Neural progenitor cell (in vitro differentiated cells): Measurements from ENCODE around the gene TSPAN4. TPM values are rescaled to one million over a fixed set of nuclear protein-coding genes. Genes with fewer than 3 reads are reported as not detected.

ENCODE experiments used
- DNase-seq: peaks from one replicate; pipeline ENCODE4 v3.0.0-alpha.2; 2016; ENCODE audit warnings: low spot score
- H2AFZ ChIP-seq: fragments of 200-600 bp; sonication (generic); replicated peaks from 2 replicates; pipeline ENCODE4 v1.6.1; 2016; ENCODE audit warnings: antibody characterized with exemption
- H3F3A ChIP-seq: fragments of 200-600 bp; sonication (generic); 2 replicates; pipeline ENCODE4 v1.6.1; 2016; ENCODE audit warnings: antibody characterized with exemption, low read depth
- H3K27ac ChIP-seq: fragments of 200-600 bp; sonication (generic); 2 replicates; pipeline ENCODE4 v1.5.1; 2016; ENCODE audit warnings: mild to moderate bottlenecking
- H3K27me3 ChIP-seq: fragments of 200-600 bp; sonication (generic); 2 replicates; pipeline ENCODE4 v1.6.1; 2016; ENCODE audit warnings: mild to moderate bottlenecking, moderate library complexity
- H3K36me3 ChIP-seq: fragments of 200-600 bp; sonication (generic); 2 replicates; pipeline ENCODE4 v1.5.1; 2016
- H3K4me1 ChIP-seq: fragments of 200-600 bp; sonication (generic); 2 replicates; pipeline ENCODE4 v1.6.1; 2016; ENCODE audit warnings: mixed run types
- H3K4me2 ChIP-seq: fragments of 200-600 bp; sonication (generic); 2 replicates; pipeline ENCODE4 v1.6.1; 2016
- H3K4me3 ChIP-seq: fragments of 200-600 bp; sonication (generic); 2 replicates; pipeline ENCODE4 v1.5.1; 2016
- H3K79me2 ChIP-seq: fragments of 200-600 bp; sonication (generic); 2 replicates; pipeline ENCODE4 v1.6.1; 2016; ENCODE audit warnings: low read depth
- H3K9ac ChIP-seq: fragments of 200-600 bp; sonication (generic); 2 replicates; pipeline ENCODE4 v1.6.1; 2016
- H3K9me3 ChIP-seq: fragments of 200-600 bp; sonication (generic); 2 replicates; pipeline ENCODE4 v1.5.1; 2016; ENCODE audit warnings: low read depth
- H4K20me1 ChIP-seq: fragments of 200-600 bp; sonication (generic); 2 replicates; pipeline ENCODE4 v1.6.1; 2016; ENCODE audit warnings: low read depth
- H3K27ac Mint-ChIP-seq: 3 replicates; pipeline ENCODE4 v1.8.0; 2021; ENCODE audit warnings: mixed read lengths
- H3K27me3 Mint-ChIP-seq: 2 replicates; pipeline ENCODE4 v1.8.0; 2022; ENCODE audit warnings: low read depth, mild to moderate bottlenecking, inconsistent platforms, moderate library complexity, mixed read lengths; ENCODE audit not compliant: insufficient read depth
- H3K36me3 Mint-ChIP-seq: 3 replicates; pipeline ENCODE4 v1.8.0; 2021; ENCODE audit warnings: mixed read lengths
- H3K4me1 Mint-ChIP-seq: 3 replicates; pipeline ENCODE4 v1.8.0; 2021; ENCODE audit warnings: mixed read lengths
- H3K4me3 Mint-ChIP-seq: 3 replicates; pipeline ENCODE4 v1.8.0; 2021; ENCODE audit warnings: mild to moderate bottlenecking, moderate library complexity, mixed read lengths
- H3K9me3 Mint-ChIP-seq: 3 replicates; pipeline ENCODE4 v1.8.0; 2020; ENCODE audit warnings: mixed read lengths
- CTCF ChIP-seq: fragments of 200-600 bp; sonication (generic); IDR thresholded peaks from 2 replicates; pipeline ENCODE4 v1.5.1; 2017; ENCODE audit warnings: antibody characterized with exemption, mild to moderate bottlenecking
- EZH2 ChIP-seq: fragments of 200-600 bp; sonication (generic); IDR thresholded peaks from 2 replicates; pipeline ENCODE4 v1.6.1; 2017; ENCODE audit warnings: antibody characterized with exemption, mild to moderate bottlenecking, moderate library complexity
- EZH2phosphoT487 ChIP-seq: fragments of 200-600 bp; sonication (generic); IDR thresholded peaks from 2 replicates; pipeline ENCODE4 v1.6.1; 2017; ENCODE audit warnings: antibody characterized with exemption
- total RNA-seq: library from RNA; depleted of rRNA; stranded (reverse); fragments of >200 nt; gene quantifications from 2 replicates; pipeline ENCODE4 v1.2.3, GENCODE V29; 2015; ENCODE audit warnings: low replicate concordance

The TSPAN4 gene
- total RNA-seq, 1 donor from 2014 or later: 19.6 TPM

GRCh38 chr11:848380-848931 is 5.8 kb downstream of the TSPAN4 start:
- Histone ChIP-seq H4K20me1 (peaks cover 48% of the 10 kb centered on the region), H3K9me3 (no peaks in the 10 kb centered on the region), H3K9ac (no peak overlapping the region), H2AFZ (no peak overlapping the region), H3K27ac (no peak overlapping the region), H3K4me2 (peak overlapping the region; percentile 99), H3K4me3 (no peak overlapping the region), H3K36me3 (no peaks in the 10 kb centered on the region), H3K4me1 (peaks cover 51% of the 10 kb centered on the region), H3F3A (peaks cover 44% of the 10 kb centered on the region), H3K27me3 (peaks cover 33% of the 10 kb centered on the region), H3K79me2 (peaks cover 9% of the 10 kb centered on the region)
- Mint-ChIP-seq H3K4me1 (peaks cover 30% of the 10 kb centered on the region), H3K9me3 (no peaks in the 10 kb centered on the region), H3K27me3 (peaks cover 12% of the 10 kb centered on the region), H3K4me3 (peak overlapping the region; percentile 74), H3K27ac (no peak overlapping the region), H3K36me3 (no peaks in the 10 kb centered on the region)
- peak; percentile 74 for DNase-seq
- TF ChIP-seq CTCF (peak; percentile 75), EZH2 (no peak), EZH2phosphoT487 (no peak)

DNA sequence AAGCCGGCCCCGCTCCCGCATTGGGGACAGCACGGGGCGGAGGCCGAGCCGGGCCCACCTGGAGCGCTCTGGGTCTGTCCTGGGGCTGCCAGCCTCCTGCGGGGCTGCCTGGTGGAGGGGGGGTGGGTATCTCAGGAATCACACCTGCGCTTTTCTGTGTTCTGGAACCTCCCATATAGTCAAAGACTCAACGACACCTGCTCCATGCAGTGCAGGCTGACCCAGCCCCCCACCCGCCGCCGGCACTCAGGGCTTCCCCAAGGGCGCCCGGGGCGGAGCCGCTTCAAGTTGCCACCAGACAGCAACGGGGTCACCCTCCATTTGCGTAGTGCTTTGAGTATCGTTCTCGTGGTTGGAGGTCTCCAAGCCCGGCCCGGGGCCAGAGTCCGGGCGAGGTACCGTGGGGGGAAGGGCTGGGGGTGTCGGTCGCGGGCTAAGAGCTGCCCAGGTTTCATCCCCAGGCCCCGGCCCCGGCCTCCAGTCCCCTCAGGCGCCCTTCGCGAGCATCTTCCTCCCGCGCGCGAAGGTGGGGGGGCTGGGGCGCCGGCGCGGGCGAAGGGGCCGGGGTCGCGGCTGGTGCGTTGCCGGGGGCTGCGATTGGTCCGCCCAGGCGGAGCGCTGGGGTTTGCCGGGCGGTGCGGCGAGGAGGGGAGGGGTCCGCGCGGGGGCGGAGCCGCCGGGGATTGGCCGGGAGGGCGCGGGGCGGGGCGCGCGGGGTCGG is 6.6 kb downstream of the TSPAN4 start:
- peak; percentile 91 for DNase-seq
- H4K20me1 ChIP-seq: peaks cover 57% of the 10 kb centered on the region
- H3K27ac ChIP-seq: no peak overlapping the region
- Mint-ChIP-seq H3K9me3 (no peaks in the 10 kb centered on the region), H3K4me3 (peak overlapping the region; percentile 82), H3K27ac (no peak overlapping the region), H3K36me3 (no peaks in the 10 kb centered on the region), H3K4me1 (peaks cover 27% of the 10 kb centered on the region), H3K27me3 (peaks cover 10% of the 10 kb centered on the region)
- peaks cover 38% of the 10 kb centered on the region for H3F3A ChIP-seq
- peak overlapping the region; percentile 90 for H2AFZ ChIP-seq
- TF ChIP-seq EZH2: no peak
- TF ChIP-seq EZH2phosphoT487: no peak
- TF ChIP-seq CTCF: no peak
- peak overlapping the region; percentile 99 for H3K4me2 ChIP-seq
- no peaks in the 10 kb centered on the region for H3K9me3 ChIP-seq
- H3K4me3 ChIP-seq: peak overlapping the region; percentile 95
- peaks cover 29% of the 10 kb centered on the region for H3K27me3 ChIP-seq
- H3K9ac ChIP-seq: no peak overlapping the region
- H3K79me2 ChIP-seq: peaks cover 9% of the 10 kb centered on the region
- H3K36me3 ChIP-seq: no peaks in the 10 kb centered on the region
- H3K4me1 ChIP-seq: peaks cover 53% of the 10 kb centered on the region

DNA sequence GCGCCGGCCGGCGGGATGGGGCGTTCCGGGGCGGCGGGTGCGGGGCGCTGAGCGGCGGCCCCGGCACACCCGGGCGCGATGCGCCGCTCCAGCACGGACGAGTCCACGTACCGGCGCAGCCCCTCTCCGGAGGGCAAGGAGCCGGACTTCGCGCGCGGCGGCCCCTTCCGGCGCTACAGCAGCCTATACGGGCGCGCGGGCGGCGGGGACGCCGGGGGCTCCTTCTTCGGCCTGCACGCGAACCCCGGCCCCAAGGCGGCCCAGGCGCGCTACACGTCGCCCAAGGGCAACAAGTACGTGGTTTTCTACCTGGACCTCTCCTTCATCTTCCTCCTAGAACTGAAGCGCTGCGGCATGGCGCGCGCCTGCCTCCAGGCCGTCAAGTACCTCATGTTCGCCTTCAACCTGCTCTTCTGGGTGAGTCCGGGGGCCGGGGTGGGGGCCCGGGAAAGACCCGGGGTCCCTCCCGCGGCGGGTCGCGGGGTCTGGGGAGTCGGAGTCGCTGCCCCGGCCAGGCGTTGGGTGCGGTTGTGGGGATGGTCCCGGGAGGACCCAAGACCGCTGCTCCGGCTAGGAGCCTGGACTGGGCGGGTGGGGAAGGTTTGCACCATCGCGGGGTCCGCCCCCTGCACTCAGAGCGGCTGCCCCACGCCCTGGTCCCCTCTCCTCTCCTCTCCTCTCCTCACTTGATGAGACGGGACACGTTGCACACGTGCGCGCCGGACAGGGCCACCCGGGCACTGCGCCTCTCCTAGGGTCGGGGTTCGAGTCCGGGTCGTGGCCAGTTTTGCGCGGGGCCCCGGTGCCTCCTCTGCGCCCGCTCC is 7.5 kb downstream of the TSPAN4 start:
- Histone ChIP-seq H3K4me2 (peak overlapping the region; percentile 99), H3K4me3 (peak overlapping the region; percentile 95), H3K9me3 (no peaks in the 10 kb centered on the region), H3K4me1 (peaks cover 56% of the 10 kb centered on the region), H3K9ac (no peak overlapping the region), H3K27me3 (peaks cover 29% of the 10 kb centered on the region), H3K27ac (no peak overlapping the region), H3K79me2 (peaks cover 9% of the 10 kb centered on the region), H3K36me3 (no peaks in the 10 kb centered on the region), H3F3A (peaks cover 39% of the 10 kb centered on the region), H2AFZ (peak overlapping the region; percentile 52), H4K20me1 (peaks cover 61% of the 10 kb centered on the region)
- Mint-ChIP-seq H3K4me3 (peak overlapping the region; percentile 84), H3K36me3 (no peaks in the 10 kb centered on the region), H3K4me1 (peaks cover 24% of the 10 kb centered on the region), H3K27me3 (peaks cover 6% of the 10 kb centered on the region), H3K9me3 (no peaks in the 10 kb centered on the region), H3K27ac (no peak overlapping the region)
- DNase-seq: peak; percentile 78
- no peak for TF ChIP-seq EZH2phosphoT487
- TF ChIP-seq EZH2: peak; percentile 32
- TF ChIP-seq CTCF: no peak
